ENCODE data around the gene GAS2L3. TPM values are rescaled to one million over a fixed set of nuclear protein-coding genes. Genes with fewer than 3 reads are reported as not detected.

Gene GAS2L3
- total RNA-seq, 1 donor from 2014 or later, result 5.0 TPM

DNA sequence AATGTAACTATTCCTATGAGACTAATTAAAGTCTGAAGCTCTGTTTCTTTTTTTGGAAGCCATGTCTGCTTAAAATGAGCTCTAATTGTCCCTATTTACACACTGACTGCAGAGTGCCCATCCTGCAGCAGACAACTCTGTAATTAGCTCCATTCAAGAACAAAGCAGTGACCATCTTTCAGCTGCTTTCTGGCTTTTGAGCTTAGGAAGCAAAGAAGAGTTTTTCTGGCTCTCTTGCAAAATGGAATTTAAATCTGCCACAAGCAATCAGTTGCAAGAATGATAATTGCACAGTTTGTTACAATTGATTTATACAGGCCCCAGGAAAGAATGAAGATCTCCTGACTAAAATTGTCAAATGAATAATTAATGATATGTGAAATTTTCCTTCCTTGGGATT is 83.4 kb downstream of the GAS2L3 start:
- intact Hi-C loops (cut with micrococcal nuclease), result no loop called here

GRCh38 chr12:100661300-100661951 is 87.9 kb downstream of the GAS2L3 start:
- intact Hi-C loops (cut with micrococcal nuclease), result no loop called here

DNA sequence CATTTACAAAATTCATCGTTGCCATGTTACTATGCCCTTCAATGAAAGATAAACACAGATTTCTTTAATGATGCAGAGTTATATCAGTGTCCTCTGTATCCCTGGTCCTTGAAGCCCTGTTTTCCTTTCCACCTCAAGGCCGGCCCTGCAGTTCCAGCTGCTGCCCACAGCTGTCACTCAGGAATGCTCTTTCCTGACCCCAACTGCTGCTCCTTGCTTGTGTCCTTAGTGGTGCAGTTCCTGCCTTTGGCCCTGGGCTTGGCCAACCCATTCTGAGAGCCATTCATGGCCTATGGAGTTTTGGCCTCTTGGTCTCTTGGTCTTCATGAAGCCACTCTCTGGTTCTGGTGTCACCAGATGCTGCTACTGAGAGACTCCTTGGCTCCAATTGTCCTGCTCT is 93.1 kb downstream of the GAS2L3 start:
- intact Hi-C loops (cut with micrococcal nuclease), result loop anchor here (5.0 kb wide), 1 partner anchor 76 kb away; no protein-coding TSS in a partner anchor

GRCh38 chr12:100668945-100669536 is 95.6 kb downstream of the GAS2L3 start:
- intact Hi-C loops (cut with micrococcal nuclease), result loop anchor here (5.0 kb wide), 1 partner anchor 73 kb away; no protein-coding TSS in a partner anchor

- intact Hi-C loops (cut with micrococcal nuclease), result loop anchor here (5.0 kb wide), 1 partner anchor 72 kb away; no protein-coding TSS in a partner anchor
These were observed 96.4 kb downstream of the GAS2L3 start for GRCh38 chr12:100669922-100670321.

DNA sequence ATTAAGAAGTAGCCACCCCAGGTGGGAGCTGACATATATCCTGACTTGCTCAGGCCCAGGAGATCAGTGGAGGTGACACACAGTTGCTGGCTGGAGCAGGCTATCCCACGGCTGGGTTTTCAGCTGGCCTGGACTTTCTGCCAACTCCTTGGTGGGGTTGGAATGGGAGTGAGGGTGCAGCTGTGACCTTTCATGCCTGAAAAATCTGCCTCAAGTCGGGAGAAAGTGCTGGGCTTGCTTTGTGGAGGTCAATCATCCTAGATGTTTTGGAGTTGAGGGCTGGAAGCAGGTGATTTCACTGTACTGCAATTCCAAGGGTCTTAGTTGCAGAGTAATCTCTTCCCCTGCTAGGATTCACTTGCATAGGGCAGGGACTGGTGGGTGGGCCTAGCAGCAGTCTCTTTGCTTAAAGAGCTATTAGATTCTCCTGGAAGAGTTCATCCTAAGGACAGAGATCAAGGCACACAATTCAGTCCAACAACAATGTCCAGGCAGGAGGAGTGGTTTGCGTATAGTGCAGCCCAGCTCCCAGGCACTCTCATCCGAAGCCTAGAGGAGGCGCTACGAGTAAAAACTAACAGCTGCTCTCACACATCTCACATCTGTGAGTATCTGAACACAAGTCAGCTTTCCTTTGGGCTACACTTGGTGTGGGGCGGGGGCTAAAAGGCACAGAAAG is 98.1 kb downstream of the GAS2L3 start:
- intact Hi-C loops (cut with micrococcal nuclease), result no loop called here

DNA sequence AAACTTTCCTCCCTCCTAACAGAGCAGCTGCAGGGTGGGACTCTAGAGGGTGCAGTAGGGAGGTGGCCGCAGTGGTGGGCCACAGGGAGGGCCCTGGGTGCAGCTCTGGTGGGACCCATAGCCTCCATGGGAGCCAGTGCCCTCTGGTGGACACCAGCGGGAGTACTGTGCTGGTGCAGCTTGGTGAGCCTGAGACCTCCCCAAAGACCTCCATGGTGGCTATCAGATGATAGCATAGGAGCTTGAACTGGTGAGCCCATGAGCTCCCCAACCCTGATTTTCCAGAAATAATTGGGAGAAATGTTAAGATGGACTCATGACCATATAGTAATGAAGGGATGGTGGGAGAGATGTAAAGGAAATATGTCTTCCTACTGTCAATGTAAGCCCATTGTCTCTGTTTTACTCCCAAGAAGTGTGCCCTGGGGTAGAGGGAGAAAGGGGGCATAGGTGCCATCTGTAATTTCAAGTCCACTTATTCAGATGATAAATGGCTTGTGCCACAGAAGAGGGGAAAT is 98.7 kb downstream of the GAS2L3 start:
- intact Hi-C loops (cut with micrococcal nuclease), result no loop called here

DNA sequence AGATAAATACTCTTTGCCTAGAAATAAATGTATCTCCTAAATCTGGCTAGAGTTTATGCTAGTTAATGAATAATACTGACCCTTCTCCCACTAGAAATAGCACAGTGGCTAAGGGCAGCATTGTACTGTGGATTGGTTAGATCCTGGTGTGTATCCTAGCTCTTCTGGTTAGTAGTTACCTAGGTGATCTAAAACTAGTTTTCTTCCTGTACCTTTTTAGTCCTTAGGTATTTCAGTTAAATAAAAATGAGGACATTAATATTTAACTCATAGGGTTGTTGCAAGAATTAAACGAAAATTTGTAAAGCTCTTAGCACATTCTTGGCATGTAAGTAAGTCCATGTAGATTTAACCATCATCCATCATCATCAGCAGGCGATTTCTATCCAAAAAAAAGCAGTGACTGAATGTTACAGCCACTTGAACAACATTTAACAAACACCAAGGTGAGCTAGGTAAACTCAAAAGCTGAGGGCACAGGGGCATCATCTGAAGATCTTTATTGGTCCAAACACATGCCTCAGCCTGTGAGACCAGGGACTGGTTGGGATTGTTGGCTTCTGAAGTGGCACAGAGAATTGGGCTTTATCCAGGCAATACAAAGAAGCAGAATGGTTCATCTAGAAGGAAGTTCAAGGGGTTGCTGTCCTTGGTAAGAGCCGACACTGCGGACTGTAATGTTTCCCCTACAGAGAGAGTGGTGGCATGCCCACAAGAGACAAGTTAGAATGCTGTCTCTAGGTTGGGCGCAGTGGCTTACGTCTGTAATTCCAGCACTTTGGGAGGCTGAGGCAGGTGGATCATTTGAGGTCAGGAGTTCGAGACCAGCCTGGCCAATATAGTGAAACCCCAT is 100.8 kb downstream of the GAS2L3 start:
- intact Hi-C loops (cut with micrococcal nuclease), result no loop called here

Other genes starting within 250 kb of the GAS2L3 start
- not detected in 2 replicates for gene SLC17A8, start 216.6 kb upstream of the GAS2L3 start, total RNA-seq
- gene NR1H4, start 99.8 kb upstream of the GAS2L3 start, total RNA-seq, result not detected in 2 replicates
- not detected in 2 replicates for gene ANO4, start 221.1 kb downstream of the GAS2L3 start, total RNA-seq

All from T-helper 2 cell treated with Interferon-gamma antibody and Interleukin-4, amounts not matched to agents 100 ng/mL and 5 ng/mL, for 36 hours (primary cell).